Measurements from ENCODE around the gene CCDC152. TPM values are rescaled to one million over a fixed set of nuclear protein-coding genes. Genes with fewer than 3 reads are reported as not detected.

CCDC152 gene
- total RNA-seq, 4 donors from 2014 or later: 1.2 to 5.4 (median 1.7) TPM

DNA sequence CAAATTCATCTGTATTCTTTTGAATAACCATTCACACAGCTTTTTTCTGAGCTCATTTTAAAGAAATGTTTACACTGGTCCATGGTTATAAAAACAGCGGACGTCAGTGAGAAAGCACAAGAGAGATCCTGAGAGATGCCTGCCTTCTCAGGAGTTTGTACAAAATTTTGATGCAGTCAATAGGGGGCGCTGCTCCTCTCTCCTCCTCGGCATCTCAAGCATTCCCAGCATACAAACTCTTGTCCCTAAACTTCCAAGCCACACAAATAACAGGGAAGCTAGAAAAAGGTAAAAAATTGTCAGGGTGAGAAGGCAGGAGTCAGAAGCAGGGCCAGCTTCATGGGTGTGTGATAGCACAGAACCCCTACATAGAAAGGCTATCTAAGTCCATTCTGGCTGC, 11.2 kb upstream of the CCDC152 start:
- TF ChIP-seq, protein P1, sequence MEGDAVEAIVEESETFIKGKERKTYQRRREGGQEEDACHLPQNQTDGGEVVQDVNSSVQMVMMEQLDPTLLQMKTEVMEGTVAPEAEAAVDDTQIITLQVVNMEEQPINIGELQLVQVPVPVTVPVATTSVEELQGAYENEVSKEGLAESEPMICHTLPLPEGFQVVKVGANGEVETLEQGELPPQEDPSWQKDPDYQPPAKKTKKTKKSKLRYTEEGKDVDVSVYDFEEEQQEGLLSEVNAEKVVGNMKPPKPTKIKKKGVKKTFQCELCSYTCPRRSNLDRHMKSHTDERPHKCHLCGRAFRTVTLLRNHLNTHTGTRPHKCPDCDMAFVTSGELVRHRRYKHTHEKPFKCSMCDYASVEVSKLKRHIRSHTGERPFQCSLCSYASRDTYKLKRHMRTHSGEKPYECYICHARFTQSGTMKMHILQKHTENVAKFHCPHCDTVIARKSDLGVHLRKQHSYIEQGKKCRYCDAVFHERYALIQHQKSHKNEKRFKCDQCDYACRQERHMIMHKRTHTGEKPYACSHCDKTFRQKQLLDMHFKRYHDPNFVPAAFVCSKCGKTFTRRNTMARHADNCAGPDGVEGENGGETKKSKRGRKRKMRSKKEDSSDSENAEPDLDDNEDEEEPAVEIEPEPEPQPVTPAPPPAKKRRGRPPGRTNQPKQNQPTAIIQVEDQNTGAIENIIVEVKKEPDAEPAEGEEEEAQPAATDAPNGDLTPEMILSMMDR (IDR thresholded peaks at IDR 0.05; ENCODE audit: low read depth): no peak

DNA sequence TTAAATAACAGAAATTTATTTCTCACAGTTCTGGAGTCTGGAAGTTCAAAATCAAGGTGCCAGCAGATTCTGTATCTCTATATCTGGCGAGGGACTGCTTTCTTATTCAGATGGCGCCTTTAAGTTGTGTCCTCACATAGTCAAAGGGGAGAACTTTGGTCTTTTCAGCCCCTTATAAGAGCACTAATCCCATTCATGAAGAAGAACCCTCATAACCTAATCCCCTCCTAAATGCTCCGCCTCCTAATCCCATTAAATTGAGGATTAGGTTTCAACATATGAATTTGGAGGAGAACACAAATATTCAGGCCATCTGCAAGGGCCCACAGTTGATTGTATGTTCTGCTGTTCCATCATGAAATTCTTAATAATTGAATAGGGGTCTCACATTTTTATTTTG, 10.8 kb upstream of the CCDC152 start:
- TF ChIP-seq, protein P1 (IDR thresholded peaks at IDR 0.05; ENCODE audit: low read depth): no peak

DNA sequence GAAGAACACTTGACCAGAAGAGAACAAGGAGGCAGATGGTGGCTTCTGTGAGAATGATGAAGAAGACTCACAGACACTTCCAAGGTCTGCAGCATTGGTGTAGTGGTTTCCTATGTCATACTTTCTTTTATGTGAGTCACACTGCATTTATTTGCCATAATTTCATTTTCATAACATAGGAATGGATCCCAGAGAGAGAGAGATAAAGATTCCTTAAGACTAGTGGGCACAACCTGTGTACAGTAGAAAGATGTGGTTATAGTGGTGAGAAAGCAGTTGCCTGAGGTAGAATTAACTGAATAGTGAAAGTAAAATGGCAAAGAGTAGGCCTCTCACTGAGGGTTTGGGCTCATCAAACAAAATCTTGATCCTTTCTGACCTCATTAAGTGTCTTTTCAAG, 7.6 kb upstream of the CCDC152 start:
- TF ChIP-seq, protein P1 (IDR thresholded peaks at IDR 0.05; ENCODE audit: low read depth): no peak

DNA sequence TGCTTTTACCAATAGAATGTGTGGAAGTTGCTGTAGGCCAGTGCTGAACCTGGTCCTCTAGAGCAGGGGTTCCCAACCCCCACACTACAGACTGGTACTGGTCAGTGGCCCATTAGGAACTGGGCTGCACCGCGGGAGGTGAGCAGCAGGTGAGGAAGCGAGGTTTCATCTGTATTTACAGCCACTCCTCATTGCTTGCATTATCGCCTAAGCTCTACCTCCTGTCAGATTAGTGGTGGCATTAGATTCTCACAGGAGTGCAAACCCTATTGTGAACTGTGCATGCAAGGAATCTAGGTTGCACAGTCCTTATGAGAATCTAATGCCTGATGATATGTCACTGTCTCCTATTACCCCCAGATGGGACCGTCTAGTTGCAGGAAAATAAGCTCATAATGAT, 6.1 kb upstream of the CCDC152 start:
- TF ChIP-seq, protein P1 (IDR thresholded peaks at IDR 0.05; ENCODE audit: low read depth): no peak

DNA sequence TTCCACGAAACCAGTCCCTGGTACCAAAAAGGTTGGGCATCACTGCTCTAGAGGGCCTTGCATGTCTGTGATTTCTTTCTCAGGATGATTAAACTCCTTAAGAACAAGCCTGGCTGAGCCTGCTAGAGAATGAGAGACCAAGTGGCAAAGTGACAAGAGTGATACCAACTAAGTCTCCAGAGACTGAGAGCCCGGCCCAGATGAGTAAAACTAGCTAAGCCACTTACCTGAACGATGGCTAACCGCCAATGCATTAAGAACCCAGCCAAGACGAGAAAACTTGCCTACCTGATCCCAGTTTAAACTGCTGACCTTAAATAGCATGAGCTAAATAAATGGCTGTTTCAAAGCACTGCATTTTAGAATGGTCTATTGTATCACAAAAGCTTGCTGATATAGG, 5.6 kb upstream of the CCDC152 start:
- TF ChIP-seq, protein P1 (IDR thresholded peaks at IDR 0.05; ENCODE audit: low read depth): no peak

DNA sequence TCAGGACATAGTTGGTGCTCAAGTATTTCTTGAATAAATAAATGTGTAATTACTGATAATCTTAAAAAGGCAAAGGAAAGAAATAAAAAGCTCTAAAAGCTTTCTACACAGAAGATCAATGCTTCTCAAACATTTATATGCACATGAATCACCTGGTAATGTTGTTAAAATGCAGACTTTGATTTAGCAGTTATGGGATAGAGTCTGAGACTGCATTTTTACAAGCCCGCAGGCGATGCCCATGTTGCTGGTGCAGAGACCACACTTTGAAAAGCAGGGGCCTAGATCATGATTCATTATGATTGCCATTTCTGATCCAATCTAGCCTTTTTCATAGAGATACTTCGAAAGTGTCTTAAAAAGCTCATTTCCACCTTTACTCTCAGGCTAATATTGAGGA, 3.5 kb upstream of the CCDC152 start:
- TF ChIP-seq, protein P1 (IDR thresholded peaks at IDR 0.05; ENCODE audit: low read depth): no peak

DNA sequence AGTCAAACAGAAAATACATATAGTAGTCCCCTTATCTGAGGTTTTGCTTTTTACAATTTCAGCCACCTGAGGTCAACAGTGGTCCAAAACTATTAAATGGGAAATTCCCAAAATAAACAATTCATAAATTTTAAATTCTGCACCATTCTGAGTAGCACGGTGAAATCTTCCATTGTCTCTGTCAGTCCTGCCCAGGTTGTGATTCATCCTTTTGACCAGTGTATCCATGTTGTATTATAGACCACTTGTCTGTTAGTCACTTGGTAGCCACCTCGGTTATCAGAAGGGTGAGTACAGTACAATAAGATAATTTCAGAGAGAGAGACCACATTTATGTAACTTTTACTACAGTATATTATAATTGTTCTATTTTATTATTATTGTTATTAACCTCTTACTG, 2.8 kb downstream of the CCDC152 start:
- TF ChIP-seq, protein P1 (IDR thresholded peaks at IDR 0.05; ENCODE audit: low read depth): no peak

Measured in subcutaneous adipose tissue (tissue), 4 donors.